ENCODE results near the gene ENOX1. TPM values are rescaled to one million over a fixed set of nuclear protein-coding genes. Genes with fewer than 3 reads are reported as not detected.
"Not testable (repeated sequence)": the region's sequence is repeated elsewhere in the genome, so short reads cannot be mapped to it uniquely, and the experiment has no call there.

ENOX1 gene
- total RNA-seq, 4 donors from 2014 or later = 0.25 to 0.52 (median 0.33) TPM

GRCh38 chr13:43355774-43356173 is 431.0 kb downstream of the ENOX1 start:
- peaks cover 4% of the 10 kb centered on the region for H3K4me1 ChIP-seq

DNA sequence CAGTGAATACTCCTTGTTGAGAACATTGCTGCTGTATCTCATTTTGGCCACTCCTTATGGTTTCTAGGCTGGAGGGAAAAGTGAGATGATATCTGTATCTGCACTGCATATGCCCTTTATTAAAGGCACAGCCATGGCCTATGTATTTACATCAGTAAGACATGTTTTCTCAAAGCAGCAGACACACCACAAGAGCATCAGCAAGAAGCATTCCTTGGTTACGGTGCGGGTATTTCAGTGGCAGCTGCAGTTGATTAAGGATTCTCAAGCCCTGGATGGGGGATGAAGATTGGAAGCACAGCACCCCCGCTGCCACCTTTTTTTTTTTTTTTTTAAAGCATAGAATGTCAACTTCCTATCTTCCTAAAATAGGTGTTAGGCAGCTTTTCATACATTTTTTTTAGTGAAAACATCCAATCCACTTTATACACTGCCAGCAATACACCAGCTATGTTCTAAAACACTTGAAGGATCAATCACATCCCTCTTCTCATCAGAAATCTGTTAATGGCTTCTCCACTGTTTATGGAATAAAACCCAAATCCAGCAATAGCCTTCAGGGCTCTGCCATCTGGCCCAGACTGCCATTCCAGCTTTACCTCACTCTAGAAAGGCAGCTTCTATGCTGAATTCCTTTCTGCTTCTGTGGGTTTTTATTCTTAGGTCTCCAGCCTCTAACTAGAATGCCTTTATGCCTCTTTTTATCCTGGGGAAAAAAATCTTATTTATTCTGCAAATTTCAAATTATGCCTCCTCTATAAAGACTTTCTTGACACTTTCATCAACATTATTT is 432.4 kb downstream of the ENOX1 start:
- no peaks in the 10 kb centered on the region for H3K9me3 ChIP-seq
- H3K4me1 ChIP-seq = peaks cover 4% of the 10 kb centered on the region
- no peak overlapping the region for H3K4me3 ChIP-seq
- no peak for TF ChIP-seq POLR2A (IDR thresholded peaks at IDR 0.05)
- no peak for TF ChIP-seq CTCF (IDR thresholded peaks at IDR 0.05)
- TF ChIP-seq EP300 (IDR thresholded peaks at IDR 0.05) = no peak
- TF ChIP-seq POLR2AphosphoS5 (IDR thresholded peaks at IDR 0.05) = no peak
- no peaks in the 10 kb centered on the region for H3K36me3 ChIP-seq
- no peaks in the 10 kb centered on the region for H3K27me3 ChIP-seq
- 87% methylated on average over 3 of the region's 3 CpGs for WGBS
- DNase-seq (ENCODE audit: low spot score in 2 of 2) = no peak
- H3K27ac ChIP-seq = no peak overlapping the region

More at GRCh38 chr13:43355774-43356173, 431.0 kb downstream of the ENOX1 start:
- H3K27me3 ChIP-seq = no peaks in the 10 kb centered on the region
- TF ChIP-seq POLR2AphosphoS5 (IDR thresholded peaks at IDR 0.05) = no peak
- TF ChIP-seq POLR2A (IDR thresholded peaks at IDR 0.05) = no peak
- no peak for TF ChIP-seq EP300 (IDR thresholded peaks at IDR 0.05)
- no peak for TF ChIP-seq CTCF (IDR thresholded peaks at IDR 0.05)
- H3K4me3 ChIP-seq = no peak overlapping the region
- no peaks in the 10 kb centered on the region for H3K36me3 ChIP-seq
- H3K9me3 ChIP-seq = no peaks in the 10 kb centered on the region
- 90% methylated on average over 11 of the region's 17 CpGs for WGBS
- no peak for DNase-seq (ENCODE audit: low spot score in 2 of 2)
- H3K27ac ChIP-seq = no peak overlapping the region

GRCh38 chr13:43353631-43354030 is 433.1 kb downstream of the ENOX1 start:
- Histone ChIP-seq H3K4me3 (no peak overlapping the region), H3K27me3 (no peaks in the 10 kb centered on the region), H3K36me3 (no peaks in the 10 kb centered on the region), H3K9me3 (no peaks in the 10 kb centered on the region), H3K4me1 (peaks cover 4% of the 10 kb centered on the region), H3K27ac (no peak overlapping the region)
- no peak for DNase-seq (ENCODE audit: low spot score in 2 of 2)
- TF ChIP-seq CTCF (IDR thresholded peaks at IDR 0.05) = no peak
- no peak for TF ChIP-seq POLR2AphosphoS5 (IDR thresholded peaks at IDR 0.05)
- TF ChIP-seq POLR2A (IDR thresholded peaks at IDR 0.05) = no peak
- TF ChIP-seq EP300 (IDR thresholded peaks at IDR 0.05) = no peak
- WGBS = 98% methylated on average over 4 of the region's 4 CpGs

GRCh38 chr13:43351612-43352011 is 435.2 kb downstream of the ENOX1 start:
- not testable (repeated sequence) for H3K4me3 ChIP-seq; DNase-seq (ENCODE audit: low spot score in 2 of 2); H3K4me1 ChIP-seq; H3K9me3 ChIP-seq; H3K27me3 ChIP-seq; H3K27ac ChIP-seq; H3K36me3 ChIP-seq
- WGBS = 81% methylated on average over 1 of the region's 3 CpGs

GRCh38 chr13:43348397-43348796 is 438.4 kb downstream of the ENOX1 start:
- H3K27ac ChIP-seq = no peak overlapping the region
- no peak overlapping the region for H3K4me3 ChIP-seq
- H3K27me3 ChIP-seq = no peaks in the 10 kb centered on the region
- no peaks in the 10 kb centered on the region for H3K9me3 ChIP-seq
- no peaks in the 10 kb centered on the region for H3K4me1 ChIP-seq
- TF ChIP-seq EP300 (IDR thresholded peaks at IDR 0.05) = no peak
- no peak for TF ChIP-seq POLR2A (IDR thresholded peaks at IDR 0.05)
- TF ChIP-seq POLR2AphosphoS5 (IDR thresholded peaks at IDR 0.05) = no peak
- no peak for TF ChIP-seq CTCF (IDR thresholded peaks at IDR 0.05)
- WGBS = 71% methylated on average over 4 of the region's 4 CpGs
- no peak for DNase-seq (ENCODE audit: low spot score in 2 of 2)
- H3K36me3 ChIP-seq = no peaks in the 10 kb centered on the region
